GM12878 (cell line): ENCODE measurements around the gene DMRTB1. TPM values are rescaled to one million over a fixed set of nuclear protein-coding genes. Genes with fewer than 3 reads are reported as not detected.

Experiments
- ATAC-seq: fragments of 200-7000 bp; cut with Tn5 transposase; 3 replicates; pipeline ENCODE4 v1.9.1; 2020; ENCODE audit warnings: mild to moderate bottlenecking, moderate library complexity
- BruUV-seq: library from RNA; stranded (reverse); fragments of 400-500 nt; replicated peaks from 2 replicates; lab custom pipeline; 2021; lab: Mats Ljungman, UMichigan
- CTCF ChIA-PET: fragments of 300-600 bp; sonication (Branson Sonifier 250); formaldehyde crosslinking; extraction: SDS; loops from one replicate; lab custom pipeline; 2021; ENCODE audit warnings: inconsistent platforms; lab: Yijun Ruan, JAX
- POLR2A ChIA-PET: fragments of 350-600 bp; formaldehyde crosslinking; extraction: SDS; loops from one replicate; lab custom pipeline; 2021; ENCODE audit warnings: inconsistent platforms; lab: Charles Lee
- RAD21 ChIA-PET: fragments of 300-600 bp; sonication (Branson Sonifier 250); formaldehyde crosslinking; loops from one replicate; lab custom pipeline; 2023; ENCODE audit warnings: antibody characterized with exemption; ENCODE audit not compliant: unreplicated experiment; lab: Charles Lee
- SMC1A ChIA-PET: fragments of 300-600 bp; sonication (Branson Sonifier 250); formaldehyde crosslinking; loops from one replicate; lab custom pipeline; 2023; ENCODE audit not compliant: unreplicated experiment, uncharacterized antibody; lab: Charles Lee
- DNase-seq: peaks from one replicate; pipeline ENCODE4 v3.0.0-alpha.2; 2011; ENCODE audit warnings: low read depth, low spot score
- FAIRE-seq: peaks from 3 replicates; lab custom pipeline; 2011; peaks lifted over from hg19 to GRCh38; lab: Jason Lieb, UNC
- H2AFZ ChIP-seq: 2 replicates; pipeline ENCODE4 v1.6.0; 2011; ENCODE audit warnings: low read depth, low read length, control low read depth; ENCODE audit not compliant: control insufficient read depth
- H3K27ac ChIP-seq: 2 replicates; pipeline ENCODE4 v1.5.1; 2011; ENCODE audit warnings: control low read depth; ENCODE audit not compliant: control insufficient read depth, insufficient read depth
- H3K27me3 ChIP-seq, 2 experiments: replicated peaks in 1 of 2; 2 replicates each; pipeline versions ENCODE4 v1.6.0 to v1.6.1; 2011; ENCODE audit warnings: low read length in 1 of 2; ENCODE audit not compliant: control insufficient read depth in 2 of 2, insufficient read depth in 2 of 2
- H3K36me3 ChIP-seq, 2 experiments: 2 replicates each; pipeline ENCODE4 v1.5.1; 2011; ENCODE audit warnings: low read length in 1 of 2; ENCODE audit not compliant: control insufficient read depth in 2 of 2, insufficient read depth in 2 of 2
- H3K4me1 ChIP-seq: 2 replicates; pipeline ENCODE4 v1.6.1; 2011; ENCODE audit warnings: mild to moderate bottlenecking, low read length, moderate library complexity, mixed read lengths; ENCODE audit not compliant: control insufficient read depth, insufficient read depth
- H3K4me2 ChIP-seq: 2 replicates; pipeline ENCODE4 v1.6.0; 2011; ENCODE audit warnings: control low read depth; ENCODE audit not compliant: control insufficient read depth, insufficient read depth
- H3K4me3 ChIP-seq: fragments of 200-600 bp; sonication (generic); 2 replicates; pipeline ENCODE4 v1.5.1; 2016
- H3K79me2 ChIP-seq: 2 replicates; pipeline ENCODE4 v1.6.0; 2011; ENCODE audit warnings: low read length; ENCODE audit not compliant: control insufficient read depth, insufficient read depth
- H3K9ac ChIP-seq: 2 replicates; pipeline ENCODE4 v1.8.0; 2011; ENCODE audit warnings: low read length, control low read depth, mixed read lengths; ENCODE audit not compliant: control insufficient read depth, insufficient read depth
- H3K9me3 ChIP-seq: replicated peaks from 3 replicates; pipeline ENCODE4 v1.5.1; 2011; ENCODE audit warnings: mild to moderate bottlenecking, low read length; ENCODE audit not compliant: control insufficient read depth, insufficient read depth
- H4K20me1 ChIP-seq: 2 replicates; pipeline ENCODE4 v1.6.0; 2011; ENCODE audit not compliant: control insufficient read depth, insufficient read depth
- KAT2A ChIP-seq: conservative IDR thresholded peaks from 2 replicates; pipeline ENCODE4 v1.6.1; 2011; ENCODE audit warnings: low read depth, low read length; ENCODE audit not compliant: control insufficient read depth
- NFYA ChIP-seq: IDR thresholded peaks from 2 replicates; pipeline ENCODE4 v1.6.1; 2011; ENCODE audit warnings: low read depth, mild to moderate bottlenecking, low read length, improper control_type of control experiment, borderline replicate concordance
- SPI1 ChIP-seq: IDR thresholded peaks from 2 replicates; pipeline ENCODE4 v1.6.1; 2011; ENCODE audit warnings: low read depth, mild to moderate bottlenecking, low read length, moderate library complexity, borderline replicate concordance; ENCODE audit not compliant: insufficient read depth
- WGBS: methylation state at CpG from one replicate; pipeline ENCODE4 v1.1.6; 2016; ENCODE audit warnings: low lambda C conversion rate; ENCODE audit not compliant: insufficient replicate concordance, insufficient coverage; ENCODE audit errors: missing lambda C conversion rate; 5-methylcytosine and 5-hydroxymethylcytosine counted together
- in situ Hi-C: fragments of 300-500 bp; cut with MboI; formaldehyde crosslinking; loops from 9 replicates; pipeline ENCODE4 v1.14.3; 2018; ENCODE audit warnings: mixed read lengths
- intact Hi-C: fragments of 100-400 bp; cut with micrococcal nuclease; formaldehyde crosslinking; loops from one replicate; pipeline ENCODE4 v1.14.2; 2022; ENCODE audit not compliant: unreplicated experiment
- polyA plus RNA-seq, 11 experiments: library from polyadenylated mRNA; depleted of rRNA in 4 of 11; unstranded in 6 of 11; stranded (reverse) in 5 of 11; fragments of >200 nt; fragmentation: Nextera tagmentation in 4 of 11; fragmentation: Illumina TruSeq in 1 of 11; extraction: Ambion mirVana in 4 of 11; extraction: Trizol in 1 of 11; gene quantifications; 1 replicate in 1 of 11; 2 replicates in 10 of 11; pipeline versions ENCODE4 v1.2.1 to v1.2.3, GENCODE V29; 2011 to 2016; ENCODE audit warnings: inconsistent platforms in 2 of 11, missing spikeins in 2 of 11, low read depth in 1 of 11
- total RNA-seq, 4 experiments: library from RNA; depleted of rRNA in 3 of 4; stranded (reverse); fragments of >200 nt in 3 of 4; fragmentation: Illumina TruSeq in 1 of 4; extraction: Trizol in 1 of 4; gene quantifications; 2 replicates each; pipeline versions ENCODE4 v1.2.1 to v1.2.3, GENCODE V29; 2013 to 2021
- TF ChIP-seq, protein P1 (sequence below), 3 experiments: IDR thresholded peaks in 2 of 3; conservative IDR thresholded peaks in 1 of 3; 2 replicates each; pipeline ENCODE4 v1.5.1; 2011; ENCODE audit warnings: low read depth in 3 of 3, low read length in 3 of 3, mild to moderate bottlenecking in 3 of 3, control low read depth in 2 of 3, moderate library complexity in 2 of 3, inconsistent platforms in 1 of 3, mixed read lengths in 1 of 3; ENCODE audit not compliant: control insufficient read depth in 2 of 3, insufficient read depth in 1 of 3; ENCODE audit errors: extremely low read depth in 1 of 3
- TF ChIP-seq, protein P2 (sequence below): fragments of 450-650 bp; IDR thresholded peaks from 2 replicates; pipeline ENCODE4 v1.6.1; 2017; ENCODE audit warnings: mild to moderate bottlenecking, moderate library complexity

DMRTB1 gene
- total and polyA plus RNA-seq, 10 of the 15 experiments (the other 5 are each of a cell fraction or from before 2014, with no cell fraction given): not detected

DNA sequence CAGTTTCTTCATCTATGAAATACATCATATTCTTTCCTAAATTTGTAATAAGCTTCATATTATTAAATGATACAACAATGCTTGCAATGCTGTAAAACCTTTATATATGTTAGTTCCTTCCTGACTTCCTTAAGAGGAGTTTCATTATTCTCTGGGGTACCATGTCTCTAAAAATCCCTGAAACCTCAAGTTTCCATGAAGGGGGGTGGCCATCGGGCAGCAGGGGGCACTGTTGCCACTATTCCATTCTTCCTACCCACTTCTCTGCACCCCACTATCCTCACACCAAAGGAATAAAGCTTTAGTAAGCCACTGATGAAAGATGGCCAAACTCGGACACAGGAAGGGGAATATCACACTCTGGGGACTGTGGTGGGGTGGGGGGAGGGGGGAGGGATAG lies 9.0 kb upstream of the DMRTB1 start:
- DNase-seq: no peak
- no peaks in the 10 kb centered on the region for H3K79me2 ChIP-seq
- H2AFZ ChIP-seq: no peak overlapping the region
- H3K36me3 ChIP-seq: no peaks in the 10 kb centered on the region
- H3K9ac ChIP-seq: no peak overlapping the region
- H4K20me1 ChIP-seq: no peaks in the 10 kb centered on the region
- POLR2A ChIA-PET: interaction anchor here (0.6 kb wide), 1 partner anchor 27 kb away, joined by 8 read pairs; no protein-coding TSS in a partner anchor
- no TSS peak for BruUV-seq
- no peaks in the 10 kb centered on the region for H3K4me1 ChIP-seq
- RAD21 ChIA-PET: interaction anchor here (0.5 kb wide), 1 partner anchor 322 kb away, joined by 4 read pairs; no protein-coding TSS in a partner anchor
- in situ Hi-C loops (no loop called here), intact Hi-C loops (no loop called here)
- H3K27ac ChIP-seq: no peak overlapping the region
- no peak for TF ChIP-seq NFYA
- TF ChIP-seq, protein P1, sequence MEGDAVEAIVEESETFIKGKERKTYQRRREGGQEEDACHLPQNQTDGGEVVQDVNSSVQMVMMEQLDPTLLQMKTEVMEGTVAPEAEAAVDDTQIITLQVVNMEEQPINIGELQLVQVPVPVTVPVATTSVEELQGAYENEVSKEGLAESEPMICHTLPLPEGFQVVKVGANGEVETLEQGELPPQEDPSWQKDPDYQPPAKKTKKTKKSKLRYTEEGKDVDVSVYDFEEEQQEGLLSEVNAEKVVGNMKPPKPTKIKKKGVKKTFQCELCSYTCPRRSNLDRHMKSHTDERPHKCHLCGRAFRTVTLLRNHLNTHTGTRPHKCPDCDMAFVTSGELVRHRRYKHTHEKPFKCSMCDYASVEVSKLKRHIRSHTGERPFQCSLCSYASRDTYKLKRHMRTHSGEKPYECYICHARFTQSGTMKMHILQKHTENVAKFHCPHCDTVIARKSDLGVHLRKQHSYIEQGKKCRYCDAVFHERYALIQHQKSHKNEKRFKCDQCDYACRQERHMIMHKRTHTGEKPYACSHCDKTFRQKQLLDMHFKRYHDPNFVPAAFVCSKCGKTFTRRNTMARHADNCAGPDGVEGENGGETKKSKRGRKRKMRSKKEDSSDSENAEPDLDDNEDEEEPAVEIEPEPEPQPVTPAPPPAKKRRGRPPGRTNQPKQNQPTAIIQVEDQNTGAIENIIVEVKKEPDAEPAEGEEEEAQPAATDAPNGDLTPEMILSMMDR (IDR thresholded peaks at IDR 0.05 in 2 of 3, conservative IDR thresholded peaks at IDR 0.05 in 1 of 3; ENCODE audit: control insufficient read depth in 2 of 3, extremely low read depth in 1 of 3, insufficient read depth in 1 of 3, low read depth in 3 of 3, low read length in 3 of 3): peak; percentile 20 to 37 (median 27); a peak in 4 of 6 replicates
- H3K27me3 ChIP-seq: no peaks in the 10 kb centered on the region
- no peak overlapping the region for H3K4me3 ChIP-seq
- FAIRE-seq: no peak
- H3K4me2 ChIP-seq: no peak overlapping the region
- no peaks in the 10 kb centered on the region for H3K9me3 ChIP-seq
- CTCF ChIA-PET: interaction anchor here (0.5 to 2.9 kb wide), 11 partner anchors 9 to 539 kb away, joined by 3 to 11 read pairs (median 4); no protein-coding TSS in a partner anchor
- peak; percentile 25; the same call in 1 of the 3 replicates for ATAC-seq
- 6% methylated on average over 2 of the region's 2 CpGs for WGBS
- SMC1A ChIA-PET: interaction anchor here (0.8 to 1.0 kb wide), 3 partner anchors 9 to 82 kb away, joined by 3 read pairs; no protein-coding TSS in a partner anchor

DNA sequence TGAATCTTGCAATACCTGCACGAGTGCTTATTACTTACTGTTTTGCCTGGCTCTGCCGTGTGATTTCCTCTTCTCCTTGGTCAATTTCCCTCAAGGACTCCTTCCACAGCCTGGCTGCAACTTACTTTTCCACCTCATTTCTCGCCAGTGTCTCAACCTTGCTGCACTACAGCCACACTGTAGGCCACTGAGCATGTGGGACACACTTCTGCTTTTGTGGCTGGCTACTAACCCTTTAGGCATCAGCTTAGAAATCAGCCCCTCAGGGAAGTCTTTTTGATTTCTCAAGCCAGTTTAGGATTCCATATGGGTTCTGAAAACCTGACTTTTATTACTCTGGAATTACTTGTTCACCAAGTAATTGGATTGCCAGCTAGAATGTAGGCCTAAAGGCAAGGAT lies 5.2 kb upstream of the DMRTB1 start:
- Histone ChIP-seq H4K20me1 (no peaks in the 10 kb centered on the region), H2AFZ (no peak overlapping the region), H3K27ac (no peak overlapping the region), H3K9me3 (no peaks in the 10 kb centered on the region), H3K36me3 (no peaks in the 10 kb centered on the region), H3K79me2 (no peaks in the 10 kb centered on the region), H3K4me2 (no peak overlapping the region), H3K4me1 (no peaks in the 10 kb centered on the region), H3K9ac (no peak overlapping the region), H3K27me3 (no peaks in the 10 kb centered on the region), H3K4me3 (no peak overlapping the region)
- peak; percentile 80 for ATAC-seq
- ChIA-PET POLR2A (no interaction called here), CTCF (interaction anchor here (0.7 to 1.3 kb wide), 2 partner anchors 10 to 235 kb away, joined by 3 to 4 read pairs; no protein-coding TSS in a partner anchor), RAD21 (interaction anchor here (1.0 kb wide), 1 partner anchor 57 kb away, joined by 3 read pairs; no protein-coding TSS in a partner anchor), SMC1A (interaction anchor here (1.0 to 1.6 kb wide), 5 partner anchors 9 to 41 kb away, joined by 3 to 4 read pairs (median 3); no protein-coding TSS in a partner anchor)
- TF ChIP-seq KAT2A (no peak), SPI1 (peak; percentile 82; the same call in 1 of the 2 replicates)
- TF ChIP-seq, protein P2, sequence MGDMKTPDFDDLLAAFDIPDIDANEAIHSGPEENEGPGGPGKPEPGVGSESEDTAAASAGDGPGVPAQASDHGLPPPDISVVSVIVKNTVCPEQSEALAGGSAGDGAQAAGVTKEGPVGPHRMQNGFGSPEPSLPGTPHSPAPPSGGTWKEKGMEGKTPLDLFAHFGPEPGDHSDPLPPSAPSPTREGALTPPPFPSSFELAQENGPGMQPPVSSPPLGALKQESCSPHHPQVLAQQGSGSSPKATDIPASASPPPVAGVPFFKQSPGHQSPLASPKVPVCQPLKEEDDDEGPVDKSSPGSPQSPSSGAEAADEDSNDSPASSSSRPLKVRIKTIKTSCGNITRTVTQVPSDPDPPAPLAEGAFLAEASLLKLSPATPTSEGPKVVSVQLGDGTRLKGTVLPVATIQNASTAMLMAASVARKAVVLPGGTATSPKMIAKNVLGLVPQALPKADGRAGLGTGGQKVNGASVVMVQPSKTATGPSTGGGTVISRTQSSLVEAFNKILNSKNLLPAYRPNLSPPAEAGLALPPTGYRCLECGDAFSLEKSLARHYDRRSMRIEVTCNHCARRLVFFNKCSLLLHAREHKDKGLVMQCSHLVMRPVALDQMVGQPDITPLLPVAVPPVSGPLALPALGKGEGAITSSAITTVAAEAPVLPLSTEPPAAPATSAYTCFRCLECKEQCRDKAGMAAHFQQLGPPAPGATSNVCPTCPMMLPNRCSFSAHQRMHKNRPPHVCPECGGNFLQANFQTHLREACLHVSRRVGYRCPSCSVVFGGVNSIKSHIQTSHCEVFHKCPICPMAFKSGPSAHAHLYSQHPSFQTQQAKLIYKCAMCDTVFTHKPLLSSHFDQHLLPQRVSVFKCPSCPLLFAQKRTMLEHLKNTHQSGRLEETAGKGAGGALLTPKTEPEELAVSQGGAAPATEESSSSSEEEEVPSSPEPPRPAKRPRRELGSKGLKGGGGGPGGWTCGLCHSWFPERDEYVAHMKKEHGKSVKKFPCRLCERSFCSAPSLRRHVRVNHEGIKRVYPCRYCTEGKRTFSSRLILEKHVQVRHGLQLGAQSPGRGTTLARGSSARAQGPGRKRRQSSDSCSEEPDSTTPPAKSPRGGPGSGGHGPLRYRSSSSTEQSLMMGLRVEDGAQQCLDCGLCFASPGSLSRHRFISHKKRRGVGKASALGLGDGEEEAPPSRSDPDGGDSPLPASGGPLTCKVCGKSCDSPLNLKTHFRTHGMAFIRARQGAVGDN: 0 out of 2 replicates have a peak, but pooled peaks have one; percentile 33
- intact Hi-C loops: no loop called here
- FAIRE-seq: no peak
- no peak for DNase-seq
- 10% methylated on average over 3 of the region's 3 CpGs for WGBS
- no TSS peak for BruUV-seq
- in situ Hi-C loops: no loop called here
